Spinal cord (tissue), 10 donors: ENCODE data around the gene HAPLN2. TPM values are rescaled to one million over a fixed set of nuclear protein-coding genes. Genes with fewer than 3 reads are reported as not detected.

ENCODE experiments used
- DNase-seq, 6 donors: peaks; one replicate each; pipeline versions ENCODE4 v3.0.0 to v3.0.0-alpha.2; 2013 to 2015; ENCODE audit warnings: low spot score in 6 of 6, low read depth in 4 of 6
- H3K27ac ChIP-seq: one replicate; pipeline ENCODE4 v1.5.1; 2013; ENCODE audit warnings: low read depth, low read length, control low read depth
- H3K27me3 ChIP-seq: one replicate; pipeline ENCODE4 v1.6.1; 2013; ENCODE audit warnings: low read length; ENCODE audit not compliant: control insufficient read depth, insufficient read depth
- H3K36me3 ChIP-seq: one replicate; pipeline ENCODE4 v1.6.1; 2013; ENCODE audit warnings: low read length; ENCODE audit not compliant: control insufficient read depth, insufficient read depth
- H3K4me1 ChIP-seq: one replicate; pipeline ENCODE4 v1.6.1; 2013; ENCODE audit warnings: low read length; ENCODE audit not compliant: control insufficient read depth, insufficient read depth
- H3K4me3 ChIP-seq: one replicate; pipeline ENCODE4 v1.5.1; 2013; ENCODE audit warnings: low read depth, low read length, control low read depth
- H3K9me3 ChIP-seq: one replicate; pipeline ENCODE4 v1.6.1; 2013; ENCODE audit warnings: low read length; ENCODE audit not compliant: control insufficient read depth, insufficient read depth
- WGBS: methylation state at CpG from one replicate; pipeline ENCODE4 v1.1.5; 2013; ENCODE audit warnings: missing lambda C conversion rate; ENCODE audit not compliant: insufficient coverage; 5-methylcytosine and 5-hydroxymethylcytosine counted together
- polyA plus RNA-seq, 2 donors: library from polyadenylated mRNA; unstranded; fragments of 120-200 nt; gene quantifications; one replicate each; pipeline ENCODE4 v1.2.1, GENCODE V29; 2013; ENCODE audit not compliant: insufficient read length in 2 of 2
- total RNA-seq, 2 donors: library from RNA; depleted of rRNA in 1 of 2; stranded (reverse); fragments of 120-200 nt in 1 of 2; fragments of >200 nt in 1 of 2; gene quantifications; one replicate each; pipeline versions ENCODE4 v1.2.3 to v1.2.4, GENCODE V29; 2013 to 2014
- donor health status: healthy.

Gene HAPLN2
- total and polyA plus RNA-seq, 4 donors, result 7.3 to 38.8 (median 23.6) TPM

DNA sequence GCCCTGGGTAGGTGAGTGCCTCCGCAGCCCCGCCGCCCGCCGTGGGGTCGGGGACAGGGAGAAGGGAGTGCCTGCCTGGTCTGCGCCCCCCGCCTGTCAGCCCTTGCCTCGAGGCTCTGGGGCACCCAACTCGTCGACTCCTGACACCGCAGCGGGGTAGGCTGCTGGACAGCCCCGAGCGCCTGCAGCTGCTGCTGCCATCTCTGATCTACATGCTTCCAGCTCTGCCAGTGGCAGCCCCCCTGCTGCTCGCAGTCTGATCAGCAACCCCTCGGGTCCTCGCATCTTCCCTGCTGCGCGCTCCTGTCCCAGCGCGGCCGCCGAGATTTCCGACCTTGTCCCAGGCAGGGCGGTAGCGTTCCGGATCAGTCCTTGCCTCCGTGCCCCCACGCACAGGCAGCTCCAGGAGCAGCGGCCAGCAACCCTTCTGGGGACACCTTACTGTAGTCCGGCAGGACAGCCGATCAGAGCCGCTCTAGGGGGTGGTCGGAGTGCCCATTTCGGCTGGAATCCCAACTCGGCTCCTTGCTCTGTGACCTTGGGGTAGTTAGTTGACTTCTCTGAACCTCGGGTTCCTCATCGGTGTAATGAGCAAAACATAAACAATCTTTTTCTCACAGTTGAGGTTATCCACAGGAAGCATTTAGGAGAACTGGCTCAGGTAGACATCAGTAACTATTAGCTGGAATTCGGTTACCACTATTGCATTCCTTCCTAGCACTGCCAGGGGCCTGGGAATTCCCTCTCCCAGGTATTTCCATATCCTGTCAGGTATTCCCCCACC, 23.2 kb downstream of the HAPLN2 start:
- Histone ChIP-seq H3K36me3 (peaks cover 28% of the 10 kb centered on the region), H3K4me3 (peak overlapping the region; percentile 83), H3K27me3 (peaks cover 14% of the 10 kb centered on the region), H3K27ac (peak overlapping the region; percentile 95), H3K9me3 (no peaks in the 10 kb centered on the region), H3K4me1 (peaks cover 89% of the 10 kb centered on the region)
- DNase-seq, result no peak
- under 1% methylated on average over 33 of the region's 40 CpGs for WGBS

- 17% methylated on average over 1 of the region's 7 CpGs for whole genome bisulfite sequencing
- Histone ChIP-seq H3K36me3 (peaks cover 35% of the 10 kb centered on the region), H3K4me3 (peak overlapping the region; percentile 83), H3K9me3 (no peaks in the 10 kb centered on the region), H3K27me3 (peaks cover 14% of the 10 kb centered on the region), H3K27ac (peak overlapping the region; percentile 95), H3K4me1 (peaks cover 89% of the 10 kb centered on the region)
- DNase-seq, result peak in 1 of 6 donors; percentile 79
Observed at GRCh38 chr1:156643049-156643777, 24.0 kb downstream of the HAPLN2 start.

DNA sequence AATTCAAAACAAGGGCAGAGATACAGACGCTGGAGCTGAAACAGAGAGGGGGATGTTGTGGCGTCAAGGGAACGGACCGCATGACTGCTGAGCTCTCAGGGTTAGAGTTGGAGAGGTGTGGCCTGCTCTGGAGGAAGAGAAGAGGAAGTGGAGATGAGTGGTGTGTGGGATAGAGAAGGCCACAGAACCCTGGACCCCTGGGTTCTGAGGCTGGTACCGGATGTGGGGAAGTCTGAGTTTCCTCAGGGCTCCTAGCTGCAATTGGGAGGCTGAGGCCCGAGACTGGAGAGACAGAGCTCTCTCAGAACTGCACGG, 24.5 kb downstream of the HAPLN2 start:
- no peak for DNase-seq
- H3K27ac ChIP-seq, result peak overlapping the region; percentile 95
- no peaks in the 10 kb centered on the region for H3K9me3 ChIP-seq
- peaks cover 89% of the 10 kb centered on the region for H3K4me1 ChIP-seq
- peaks cover 14% of the 10 kb centered on the region for H3K27me3 ChIP-seq
- peak overlapping the region; percentile 83 for H3K4me3 ChIP-seq
- peaks cover 41% of the 10 kb centered on the region for H3K36me3 ChIP-seq
- 36% methylated on average over 7 of the region's 7 CpGs for WGBS

GRCh38 chr1:156644146-156644545, 24.9 kb downstream of the HAPLN2 start:
- WGBS, result 35% methylated on average over 2 of the region's 3 CpGs
- no peaks in the 10 kb centered on the region for H3K9me3 ChIP-seq
- peaks cover 44% of the 10 kb centered on the region for H3K36me3 ChIP-seq
- peak overlapping the region; percentile 95 for H3K27ac ChIP-seq
- DNase-seq, result no peak
- peaks cover 14% of the 10 kb centered on the region for H3K27me3 ChIP-seq
- peaks cover 86% of the 10 kb centered on the region for H3K4me1 ChIP-seq
- H3K4me3 ChIP-seq, result peak overlapping the region; percentile 83

- Histone ChIP-seq H3K36me3 (peaks cover 48% of the 10 kb centered on the region), H3K4me3 (peak overlapping the region; percentile 83), H3K4me1 (peaks cover 81% of the 10 kb centered on the region), H3K27ac (peak overlapping the region; percentile 95), H3K27me3 (peaks cover 14% of the 10 kb centered on the region), H3K9me3 (no peaks in the 10 kb centered on the region)
- no peak for DNase-seq
- no CpG with 5 or more reads among the region's 1 CpG for WGBS
Observed at GRCh38 chr1:156644640-156645039, 25.4 kb downstream of the HAPLN2 start.

- Histone ChIP-seq H3K4me1 (peaks cover 77% of the 10 kb centered on the region), H3K9me3 (no peaks in the 10 kb centered on the region), H3K27me3 (peaks cover 14% of the 10 kb centered on the region), H3K4me3 (peak overlapping the region; percentile 83), H3K27ac (peak overlapping the region; percentile 95), H3K36me3 (peaks cover 49% of the 10 kb centered on the region)
- 29% methylated on average over 2 of the region's 3 CpGs for WGBS
- peak in 5 of 6 donors; percentile 76 to 91 (median 79) for DNase-seq
Observed at GRCh38 chr1:156645056-156645455, 25.8 kb downstream of the HAPLN2 start.

GRCh38 chr1:156645666-156646065, 26.5 kb downstream of the HAPLN2 start:
- Histone ChIP-seq H3K36me3 (peaks cover 55% of the 10 kb centered on the region), H3K4me3 (peak overlapping the region; percentile 83), H3K27me3 (peaks cover 14% of the 10 kb centered on the region), H3K27ac (peak overlapping the region; percentile 95), H3K9me3 (no peaks in the 10 kb centered on the region), H3K4me1 (peaks cover 74% of the 10 kb centered on the region)
- DNase-seq, result no peak
- whole genome bisulfite sequencing, result 83% methylated on average over 1 of the region's 1 CpG

DNA sequence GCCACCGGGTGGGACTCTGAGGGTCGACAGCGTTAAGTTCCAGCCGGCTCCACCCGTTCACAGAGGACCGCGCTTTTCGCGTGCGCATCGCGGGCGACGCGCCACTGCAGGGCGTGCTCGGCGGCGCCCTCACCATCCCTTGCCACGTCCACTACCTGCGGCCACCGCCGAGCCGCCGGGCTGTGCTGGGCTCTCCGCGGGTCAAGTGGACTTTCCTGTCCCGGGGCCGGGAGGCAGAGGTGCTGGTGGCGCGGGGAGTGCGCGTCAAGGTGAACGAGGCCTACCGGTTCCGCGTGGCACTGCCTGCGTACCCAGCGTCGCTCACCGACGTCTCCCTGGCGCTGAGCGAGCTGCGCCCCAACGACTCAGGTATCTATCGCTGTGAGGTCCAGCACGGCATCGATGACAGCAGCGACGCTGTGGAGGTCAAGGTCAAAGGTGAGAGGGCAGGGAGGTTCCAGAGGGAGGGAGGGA, 27.6 kb downstream of the HAPLN2 start:
- Histone ChIP-seq H3K4me3 (no peak overlapping the region), H3K27me3 (peaks cover 11% of the 10 kb centered on the region), H3K36me3 (peaks cover 66% of the 10 kb centered on the region), H3K27ac (no peak overlapping the region), H3K9me3 (no peaks in the 10 kb centered on the region), H3K4me1 (peaks cover 71% of the 10 kb centered on the region)
- no peak for DNase-seq
- WGBS, result 18% methylated on average over 51 of the region's 51 CpGs

- no peak for DNase-seq
- no peaks in the 10 kb centered on the region for H3K9me3 ChIP-seq
- H3K4me3 ChIP-seq, result no peak overlapping the region
- H3K27ac ChIP-seq, result no peak overlapping the region
- 70% methylated on average over 10 of the region's 10 CpGs for WGBS
- peaks cover 73% of the 10 kb centered on the region for H3K4me1 ChIP-seq
- peaks cover 68% of the 10 kb centered on the region for H3K36me3 ChIP-seq
- H3K27me3 ChIP-seq, result peaks cover 11% of the 10 kb centered on the region
Observed at GRCh38 chr1:156647351-156647750, 28.1 kb downstream of the HAPLN2 start.
